Testis (tissue), 3 donors: ENCODE results near the gene GMDS. TPM values are rescaled to one million over a fixed set of nuclear protein-coding genes. Genes with fewer than 3 reads are reported as not detected.

Source experiments
- DNase-seq: peaks from one replicate; pipeline ENCODE4 v3.0.0-alpha.2; 2019
- H3K27ac ChIP-seq, 2 donors: fragments of 200-600 bp; sonication (generic); one replicate each; pipeline ENCODE4 v1.5.1; 2019
- H3K27me3 ChIP-seq: fragments of 200-600 bp; sonication (generic); one replicate; pipeline ENCODE4 v1.5.1; 2019
- H3K36me3 ChIP-seq: fragments of 200-600 bp; sonication (generic); one replicate; pipeline ENCODE4 v1.5.1; 2017; ENCODE audit warnings: low read depth; ENCODE audit errors: missing control alignments
- H3K4me1 ChIP-seq: fragments of 200-600 bp; sonication (generic); one replicate; pipeline ENCODE4 v1.5.1; 2019
- H3K4me3 ChIP-seq, 2 donors: fragments of 200-600 bp; sonication (generic); one replicate each; pipeline ENCODE4 v1.5.1; 2017 to 2019
- H3K9me3 ChIP-seq: fragments of 200-600 bp; sonication (generic); one replicate; pipeline ENCODE4 v1.5.1; 2017
- CTCF ChIP-seq, 3 experiments: fragments of 450-650 bp in 2 of 3; fragments of 200-600 bp in 1 of 3; sonication (generic) in 1 of 3; IDR thresholded peaks; one replicate each; pipeline ENCODE4 v1.5.1; 2016 to 2019; ENCODE audit warnings: antibody characterized with exemption in 3 of 3, mild to moderate bottlenecking in 2 of 3, moderate library complexity in 1 of 3
- POLR2A ChIP-seq: fragments of 450-650 bp; IDR thresholded peaks from one replicate; pipeline ENCODE4 v1.6.1; 2017; ENCODE audit warnings: antibody characterized with exemption, mild to moderate bottlenecking, moderate library complexity
- WGBS, 2 donors: methylation state at CpG; one replicate each; pipeline ENCODE4 v1.1.5; 2018; 5-methylcytosine and 5-hydroxymethylcytosine counted together
- intact Hi-C: fragments of 100-400 bp; cut with DNase I; formaldehyde crosslinking; loops from one replicate; pipeline ENCODE4 v1.15.1; 2023; ENCODE audit warnings: low total_unique reads
- polyA plus RNA-seq: library from polyadenylated mRNA; stranded (reverse); fragments of 350-450 nt; fragmentation: Illumina TruSeq; extraction: RNeasy Lipid Tissue Mini Kit (QIAGEN cat#74804); gene quantifications from one replicate; pipeline ENCODE4 v1.2.3, GENCODE V29; 2014; ENCODE audit warnings: low read depth, low replicate concordance; ENCODE audit not compliant: insufficient read depth
- total RNA-seq, 2 donors: library from RNA; depleted of rRNA; stranded (reverse); fragments of >200 nt; gene quantifications; one replicate each; pipeline ENCODE4 v1.2.3, GENCODE V29; 2016

Gene GMDS
- total and polyA plus RNA-seq, 3 donors from 2014 or later, result 19.6 to 31.1 (median 22.2) TPM

DNA sequence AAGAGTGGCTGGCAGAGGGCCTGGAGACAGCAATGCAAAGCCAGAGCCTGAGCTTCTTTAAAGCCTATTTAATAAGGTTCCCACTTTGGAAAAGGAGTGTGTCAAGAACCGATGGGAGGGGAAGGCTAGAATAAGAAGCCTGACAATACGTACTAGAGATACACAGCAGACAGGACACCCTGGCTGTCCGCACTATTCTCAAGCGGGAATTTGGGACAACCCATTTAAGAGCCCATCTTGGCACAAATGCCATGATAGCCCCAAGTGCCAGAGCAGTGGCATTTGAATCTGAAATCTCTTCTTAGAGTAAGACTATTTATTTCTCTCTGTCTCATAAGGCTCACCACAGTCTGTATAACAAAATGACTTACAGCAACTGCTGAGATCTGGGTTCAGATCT is 3.1 kb downstream of the GMDS start:
- Histone ChIP-seq H3K27me3 (no peaks in the 10 kb centered on the region), H3K9me3 (no peaks in the 10 kb centered on the region), H3K27ac (no peak overlapping the region), H3K36me3 (no peaks in the 10 kb centered on the region), H3K4me1 (peaks cover 5% of the 10 kb centered on the region), H3K4me3 (no peak overlapping the region)
- DNase-seq, result no peak
- 85 to 88% methylated on average over 4 of the region's 4 CpGs for whole genome bisulfite sequencing, 2 donors
- TF ChIP-seq CTCF (IDR thresholded peaks at IDR 0.05) (no peak), POLR2A (no peak)
- intact Hi-C loops, result no loop called here

DNA sequence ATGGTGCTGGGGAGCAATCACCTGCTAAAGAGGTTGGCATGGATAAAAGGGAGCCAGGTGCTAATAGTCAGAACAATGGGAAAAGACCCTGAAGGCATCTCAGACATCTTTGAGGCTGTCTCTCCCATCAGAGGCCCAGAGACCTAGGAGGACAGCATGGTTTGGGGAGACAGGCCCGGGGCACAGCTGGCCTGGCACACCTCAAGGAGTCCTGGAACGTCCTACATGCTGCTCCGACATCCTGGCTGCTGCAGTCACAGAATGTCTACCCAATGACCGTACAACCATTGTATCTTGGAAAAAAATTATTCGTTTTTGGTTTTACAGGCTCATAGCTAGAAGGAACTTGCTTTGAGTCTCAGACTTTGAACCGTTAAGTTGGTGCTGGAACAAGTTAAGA is 4.4 kb downstream of the GMDS start:
- 91% methylated on average over 6 of the region's 6 CpGs for WGBS, 2 donors

DNA sequence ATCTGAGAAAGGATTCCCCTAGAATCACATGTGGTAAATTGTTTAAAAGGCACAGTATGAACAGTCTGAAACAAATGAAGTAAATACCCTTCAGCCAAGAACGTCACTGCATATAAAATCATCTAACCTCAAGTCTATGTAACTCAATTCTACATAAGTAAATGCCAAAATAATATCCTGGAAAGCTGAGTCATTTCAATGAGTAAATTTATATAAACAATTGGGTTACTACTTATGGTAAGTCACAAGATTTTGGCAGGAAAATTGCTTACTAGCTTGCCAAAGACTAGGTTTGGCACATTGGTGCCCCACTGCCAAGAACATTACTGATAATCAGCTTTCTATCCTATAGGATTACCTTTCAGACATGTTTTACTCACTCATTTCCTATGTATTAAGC is 8.4 kb downstream of the GMDS start:
- H3K27ac ChIP-seq, result no peak overlapping the region
- no peak for TF ChIP-seq POLR2A
- no peak for TF ChIP-seq CTCF (IDR thresholded peaks at IDR 0.05)
- no peak for DNase-seq
- H3K36me3 ChIP-seq, result no peaks in the 10 kb centered on the region
- 75 to 78% methylated on average over 1 of the region's 1 CpG for WGBS, 2 donors
- no peaks in the 10 kb centered on the region for H3K9me3 ChIP-seq
- intact Hi-C loops, result no loop called here
- no peak overlapping the region for H3K4me3 ChIP-seq
- no peaks in the 10 kb centered on the region for H3K4me1 ChIP-seq
- H3K27me3 ChIP-seq, result no peaks in the 10 kb centered on the region

More for the DNA sequence above, 4.4 kb downstream of the GMDS start:
- TF ChIP-seq CTCF (IDR thresholded peaks at IDR 0.05), result no peak
- no peak for TF ChIP-seq POLR2A
- Histone ChIP-seq H3K27me3 (no peaks in the 10 kb centered on the region), H3K9me3 (no peaks in the 10 kb centered on the region), H3K27ac (no peak overlapping the region), H3K4me3 (no peak overlapping the region), H3K4me1 (no peaks in the 10 kb centered on the region), H3K36me3 (no peaks in the 10 kb centered on the region)
- DNase-seq, result no peak
- intact Hi-C loops, result no loop called here

DNA sequence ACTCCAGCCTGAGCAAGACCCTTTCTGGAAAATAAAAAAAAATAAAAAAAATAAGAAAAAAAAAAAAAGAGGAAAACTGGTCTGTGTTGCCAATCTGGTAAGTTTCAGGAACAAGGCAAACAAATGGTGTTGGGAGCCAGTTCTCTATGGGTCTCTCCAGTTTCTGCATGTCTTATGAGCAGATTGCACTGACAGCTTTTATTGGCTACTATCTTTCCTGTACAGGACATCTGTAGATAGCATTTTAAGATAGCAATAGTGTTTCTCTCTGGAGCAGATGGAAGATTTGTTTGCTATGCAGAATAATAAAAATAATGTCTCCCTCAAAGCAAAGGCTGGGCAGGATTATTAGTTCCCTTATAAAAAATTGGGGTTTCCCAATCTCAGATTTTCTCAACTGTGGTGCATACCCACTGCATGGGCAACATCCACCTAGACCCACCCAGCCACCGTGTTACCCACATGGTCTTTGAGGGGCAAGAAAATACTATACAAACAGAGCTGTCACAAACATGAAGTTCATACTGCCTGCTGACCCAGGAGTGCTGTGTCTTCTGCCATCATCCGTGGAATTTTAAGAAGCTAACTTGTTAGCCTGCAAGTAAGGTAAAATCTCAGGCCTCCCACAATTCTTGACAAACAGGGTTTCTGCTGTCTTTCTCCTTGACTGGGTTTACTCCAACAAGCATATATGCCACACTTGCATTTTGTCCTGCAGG is 9.5 kb downstream of the GMDS start:
- H3K36me3 ChIP-seq, result no peaks in the 10 kb centered on the region
- no peak for DNase-seq
- H3K4me3 ChIP-seq, result no peak overlapping the region
- no peaks in the 10 kb centered on the region for H3K27me3 ChIP-seq
- no peak for TF ChIP-seq CTCF (IDR thresholded peaks at IDR 0.05)
- no peak for TF ChIP-seq POLR2A
- intact Hi-C loops, result no loop called here
- no peak overlapping the region for H3K27ac ChIP-seq
- WGBS, 2 donors, result 85 to 100% methylated on average over 2 of the region's 2 CpGs
- no peaks in the 10 kb centered on the region for H3K9me3 ChIP-seq
- no peaks in the 10 kb centered on the region for H3K4me1 ChIP-seq

- no peak for TF ChIP-seq CTCF (IDR thresholded peaks at IDR 0.05)
- TF ChIP-seq POLR2A, result no peak
- Histone ChIP-seq H3K36me3 (no peaks in the 10 kb centered on the region), H3K4me1 (no peaks in the 10 kb centered on the region), H3K9me3 (no peaks in the 10 kb centered on the region), H3K4me3 (no peak overlapping the region), H3K27me3 (no peaks in the 10 kb centered on the region), H3K27ac (no peak overlapping the region)
- no peak for DNase-seq
- WGBS, 2 donors, result 92 to 94% methylated on average over 9 of the region's 9 CpGs
- intact Hi-C loops, result no loop called here
Observed at GRCh38 chr6:2232445-2232844, 13.0 kb downstream of the GMDS start.
